GM18909 (cell line): ENCODE data around the gene PLTP.
"Not testable (repeated sequence)": the region's sequence is repeated elsewhere in the genome, so short reads cannot be mapped to it uniquely, and the experiment has no call there.

Experiments
- ATAC-seq: cut with Tn5 transposase; IDR thresholded peaks from one replicate; pipeline ENCODE4 v1.9.1; 2021; ENCODE audit warnings: mild to moderate bottlenecking; ENCODE audit not compliant: unreplicated experiment, poor library complexity

Gene PLTP

GRCh38 chr20:45911486-45912343 is at the start of gene PLTP:
TSS of gene PLTP (minus strand) at chr20:45912155. CDS start at chr20:45911452, 703 bp downstream.
- ATAC-seq, result no peak

GRCh38 chr20:45959956-45960630 is 48.1 kb upstream of the PLTP start:
- no peak for ATAC-seq

- no peak for ATAC-seq
Measured at GRCh38 chr20:45959126-45959525, 47.2 kb upstream of the PLTP start.

GRCh38 chr20:45958593-45958992 is 46.6 kb upstream of the PLTP start:
- no peak for ATAC-seq

- no peak for ATAC-seq
Measured at GRCh38 chr20:45957021-45957941, 45.3 kb upstream of the PLTP start.

GRCh38 chr20:45956326-45956725 is 44.4 kb upstream of the PLTP start:
- ATAC-seq, result not testable (repeated sequence)

- no peak for ATAC-seq
Measured at GRCh38 chr20:45953672-45954071, 41.7 kb upstream of the PLTP start.

GRCh38 chr20:45952861-45953260 is 40.9 kb upstream of the PLTP start:
- no peak for ATAC-seq

GRCh38 chr20:45951925-45952834 is 40.2 kb upstream of the PLTP start:
- no peak for ATAC-seq

- ATAC-seq, result no peak
Measured at GRCh38 chr20:45950330-45950646, 38.3 kb upstream of the PLTP start.

GRCh38 chr20:45949542-45950329 is 37.8 kb upstream of the PLTP start:
- no peak for ATAC-seq

GRCh38 chr20:45948742-45949541 is 37.0 kb upstream of the PLTP start:
- no peak for ATAC-seq

GRCh38 chr20:45948261-45948733 is 36.3 kb upstream of the PLTP start:
- no peak for ATAC-seq

- no peak for ATAC-seq
Measured at GRCh38 chr20:45947110-45947866, 35.3 kb upstream of the PLTP start.

- no peak for ATAC-seq
Measured at GRCh38 chr20:45946149-45946970, 34.4 kb upstream of the PLTP start.

GRCh38 chr20:45945678-45946148 is 33.8 kb upstream of the PLTP start:
- ATAC-seq, result no peak
